BLaER1 treated with 17β-estradiol and CSF1 and Interleukin-3, amounts not matched to agents 10 nM and 100 nM (cell line): ENCODE measurements around the gene EPHB1.

ENCODE experiments used
- H3K27ac ChIP-seq, 11 experiments: shearing (Covaris generic); formaldehyde crosslinking; 2 replicates each; pipeline ENCODE4 v1.8.1; 2022
- H3K27me3 ChIP-seq, 11 experiments: shearing (Covaris generic); formaldehyde crosslinking; 2 replicates each; pipeline ENCODE4 v1.8.1; 2022
- H3K36me3 ChIP-seq, 11 experiments: shearing (Covaris generic); formaldehyde crosslinking; 2 replicates each; pipeline ENCODE4 v1.8.1; 2022
- H3K4me1 ChIP-seq, 10 experiments: shearing (Covaris generic); formaldehyde crosslinking; 2 replicates each; pipeline ENCODE4 v1.8.1; 2022
- H3K4me2 ChIP-seq, 11 experiments: shearing (Covaris generic); formaldehyde crosslinking; 2 replicates each; pipeline ENCODE4 v1.8.1; 2022
- H3K4me3 ChIP-seq, 10 experiments: shearing (Covaris generic); formaldehyde crosslinking; 2 replicates each; pipeline ENCODE4 v1.8.1; 2022
- H3K9ac ChIP-seq, 11 experiments: shearing (Covaris generic); formaldehyde crosslinking; 2 replicates each; pipeline ENCODE4 v1.8.1; 2022
- H3K9me3 ChIP-seq, 11 experiments: shearing (Covaris generic); formaldehyde crosslinking; replicated peaks in 1 of 11; 2 replicates each; pipeline ENCODE4 v1.8.1; 2022
- H4K20me1 ChIP-seq, 11 experiments: shearing (Covaris generic); formaldehyde crosslinking; 2 replicates each; pipeline ENCODE4 v1.8.1; 2022
- Cebpa-rat ChIP-seq, 11 experiments: shearing (Covaris generic); IDR thresholded peaks; 2 replicates each; pipeline ENCODE4 v1.8.1; 2022

The EPHB1 gene

DNA sequence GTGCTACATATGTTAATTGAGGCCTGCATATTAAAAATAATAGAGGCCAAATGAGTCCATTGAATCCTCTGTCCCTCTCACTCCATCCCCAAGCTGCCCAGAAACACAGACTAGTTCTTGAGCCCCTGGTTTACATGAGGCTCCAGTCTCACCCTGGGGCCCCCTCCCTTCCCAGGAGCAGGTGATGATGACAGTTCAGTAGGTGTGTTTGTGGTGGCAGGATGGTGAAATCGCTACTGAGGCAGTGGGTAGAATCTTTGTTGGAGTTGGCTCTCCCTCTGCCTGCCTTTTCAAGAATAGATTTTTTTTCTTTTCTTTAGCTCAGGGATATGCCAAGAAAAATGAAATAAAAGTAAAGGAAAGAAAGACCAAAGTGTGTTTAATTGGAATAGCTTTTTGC, 288.7 kb downstream of the EPHB1 start:
- Histone ChIP-seq H3K4me3 (no peak overlapping the region), H3K9me3 (no peaks in the 10 kb centered on the region), H3K4me2 (no peak overlapping the region), H3K36me3 (no peaks in the 10 kb centered on the region), H3K27me3 (no peaks in the 10 kb centered on the region), H3K4me1 (peaks cover 0 to 10% (median 0%) of the 10 kb centered on the region in 10 experiments; a peak in 4 of 20 replicates), H3K9ac (no peak overlapping the region), H4K20me1 (no peaks in the 10 kb centered on the region), H3K27ac (no peak overlapping the region)
- TF ChIP-seq Cebpa-rat (IDR thresholded peaks at IDR 0.05), result no peak

DNA sequence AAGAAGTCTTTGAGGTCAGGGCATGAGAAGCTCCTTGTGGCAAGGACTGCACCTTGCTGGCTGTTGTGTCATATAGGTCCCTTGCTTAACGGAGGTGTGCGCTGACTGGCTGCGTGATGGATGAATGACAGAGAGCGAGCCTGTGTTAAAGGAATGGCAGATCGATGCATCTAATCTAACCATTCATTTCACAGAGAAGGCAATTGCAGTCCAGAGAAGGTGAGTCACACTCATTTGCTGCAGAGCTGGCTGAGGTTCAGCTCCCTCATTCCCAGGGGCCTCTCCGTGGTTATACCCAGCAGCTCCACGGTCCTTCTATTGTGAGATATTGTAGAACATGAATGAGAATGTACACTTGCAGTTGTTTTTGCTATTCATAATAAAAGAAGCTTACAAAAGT, 289.3 kb downstream of the EPHB1 start:
- TF ChIP-seq Cebpa-rat (IDR thresholded peaks at IDR 0.05), result no peak
- Histone ChIP-seq H3K27me3 (peaks cover 0 to 2% (median 0%) of the 10 kb centered on the region in 11 experiments; a peak in 2 of 22 replicates), H3K4me2 (no peak overlapping the region), H3K27ac (no peak overlapping the region), H3K9ac (no peak overlapping the region), H4K20me1 (no peaks in the 10 kb centered on the region), H3K4me3 (no peak overlapping the region), H3K36me3 (no peaks in the 10 kb centered on the region), H3K4me1 (peaks cover 0 to 10% (median 0%) of the 10 kb centered on the region in 10 experiments; a peak in 4 of 20 replicates), H3K9me3 (no peaks in the 10 kb centered on the region)

DNA sequence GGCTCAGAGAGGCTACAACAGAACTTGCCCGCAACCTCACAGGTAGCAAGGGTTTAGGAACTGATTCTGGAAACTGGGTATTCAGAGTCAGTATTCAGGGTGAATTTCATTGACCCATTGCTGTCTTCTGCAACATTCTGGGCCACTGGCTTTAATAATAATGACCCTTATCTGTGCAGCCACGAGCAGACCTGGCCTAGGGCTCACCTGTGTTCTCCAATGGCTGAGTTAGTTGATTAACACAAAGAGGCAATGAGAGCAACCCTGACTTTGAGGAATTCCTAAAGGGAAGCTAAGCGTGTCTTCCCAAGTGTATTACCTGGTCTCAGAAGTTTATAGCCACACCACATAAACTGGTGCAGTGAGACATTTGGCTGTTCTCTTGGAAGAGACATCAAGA, 289.9 kb downstream of the EPHB1 start:
- no peak for TF ChIP-seq Cebpa-rat (IDR thresholded peaks at IDR 0.05)
- no peaks in the 10 kb centered on the region for H3K36me3 ChIP-seq
- H3K4me3 ChIP-seq, result no peak overlapping the region
- peaks cover 0 to 5% (median 2%) of the 10 kb centered on the region in 11 experiments; a peak in 7 of 22 replicates for H3K27me3 ChIP-seq
- H4K20me1 ChIP-seq, result no peaks in the 10 kb centered on the region
- no peaks in the 10 kb centered on the region for H3K9me3 ChIP-seq
- no peak overlapping the region for H3K27ac ChIP-seq
- H3K4me1 ChIP-seq, result peaks cover 0 to 10% (median 0%) of the 10 kb centered on the region in 10 experiments; a peak in 4 of 20 replicates
- no peak overlapping the region for H3K4me2 ChIP-seq
- no peak overlapping the region for H3K9ac ChIP-seq

DNA sequence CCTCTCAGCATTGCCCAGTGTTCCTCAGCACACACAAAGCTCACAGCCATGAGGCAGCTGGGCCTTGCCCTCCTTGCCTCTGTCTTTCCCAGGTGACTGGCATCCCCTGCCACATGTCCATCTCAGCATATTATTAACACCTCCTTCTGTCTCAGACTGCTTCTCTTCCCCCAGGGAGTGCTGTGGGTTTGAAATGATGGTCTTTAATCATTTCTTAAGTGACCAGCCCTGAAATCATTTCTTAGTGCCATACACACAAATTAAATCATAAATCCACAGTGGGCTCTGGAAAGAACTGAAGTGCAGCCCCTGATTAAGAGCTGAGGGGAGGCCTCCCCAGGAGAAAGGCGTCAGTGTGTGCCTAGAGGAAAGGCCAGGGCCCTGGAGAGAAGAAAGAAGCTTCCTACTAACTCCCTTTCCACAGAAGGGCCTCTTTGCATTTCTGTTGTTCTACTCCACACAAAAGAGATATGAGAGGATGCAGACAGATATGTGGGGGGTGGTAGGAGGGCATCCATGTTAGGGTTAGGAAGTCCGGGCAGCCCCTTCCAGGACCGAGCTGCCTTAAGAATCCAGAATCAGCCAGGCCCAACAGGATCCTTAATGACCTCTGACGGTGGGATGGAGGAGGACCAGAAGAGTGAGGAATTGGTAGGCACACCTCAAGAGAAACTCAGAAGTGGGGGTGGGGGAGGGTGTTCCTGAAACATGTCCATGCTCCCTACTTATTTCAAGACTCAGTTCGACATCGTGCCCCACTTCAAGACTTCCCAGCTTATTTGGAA, 290.8 kb downstream of the EPHB1 start:
- no peaks in the 10 kb centered on the region for H3K36me3 ChIP-seq
- H3K4me3 ChIP-seq, result no peak overlapping the region
- peaks cover 0 to 13% (median 3%) of the 10 kb centered on the region in 11 experiments; a peak in 8 of 22 replicates for H3K27me3 ChIP-seq
- no peak for TF ChIP-seq Cebpa-rat (IDR thresholded peaks at IDR 0.05)
- H3K27ac ChIP-seq, result no peak overlapping the region
- no peak overlapping the region for H3K9ac ChIP-seq
- no peak overlapping the region for H3K4me2 ChIP-seq
- no peaks in the 10 kb centered on the region for H3K9me3 ChIP-seq
- H4K20me1 ChIP-seq, result no peaks in the 10 kb centered on the region
- peaks cover 0 to 10% (median 0%) of the 10 kb centered on the region in 10 experiments; a peak in 4 of 20 replicates for H3K4me1 ChIP-seq

DNA sequence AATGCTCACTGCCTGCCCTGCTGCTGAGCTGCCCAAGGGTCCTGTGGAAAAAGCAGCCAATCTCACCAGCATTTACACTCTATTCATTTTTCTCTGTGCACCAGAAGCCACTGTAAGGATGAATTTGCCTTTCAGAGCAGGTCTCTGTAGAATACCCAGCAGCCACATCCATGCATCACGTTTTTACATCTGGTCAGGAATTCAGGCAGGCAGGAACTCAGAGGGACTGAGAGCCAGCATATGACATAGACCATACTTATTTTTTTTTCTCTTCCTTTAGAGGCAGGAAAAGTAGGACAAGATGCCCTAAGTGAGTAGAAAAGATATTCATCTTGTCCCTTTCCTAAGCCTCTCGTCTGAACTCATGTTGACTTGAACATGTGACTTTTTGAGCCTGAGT, 292.7 kb downstream of the EPHB1 start:
- H3K4me2 ChIP-seq, result no peak overlapping the region
- peaks cover 0 to 14% (median 3%) of the 10 kb centered on the region in 11 experiments; a peak in 8 of 22 replicates for H3K27me3 ChIP-seq
- TF ChIP-seq Cebpa-rat (IDR thresholded peaks at IDR 0.05), result no peak
- no peaks in the 10 kb centered on the region for H4K20me1 ChIP-seq
- H3K9ac ChIP-seq, result no peak overlapping the region
- H3K4me3 ChIP-seq, result no peak overlapping the region
- H3K4me1 ChIP-seq, result no peaks in the 10 kb centered on the region
- H3K27ac ChIP-seq, result no peak overlapping the region
- no peaks in the 10 kb centered on the region for H3K9me3 ChIP-seq
- H3K36me3 ChIP-seq, result no peaks in the 10 kb centered on the region

DNA sequence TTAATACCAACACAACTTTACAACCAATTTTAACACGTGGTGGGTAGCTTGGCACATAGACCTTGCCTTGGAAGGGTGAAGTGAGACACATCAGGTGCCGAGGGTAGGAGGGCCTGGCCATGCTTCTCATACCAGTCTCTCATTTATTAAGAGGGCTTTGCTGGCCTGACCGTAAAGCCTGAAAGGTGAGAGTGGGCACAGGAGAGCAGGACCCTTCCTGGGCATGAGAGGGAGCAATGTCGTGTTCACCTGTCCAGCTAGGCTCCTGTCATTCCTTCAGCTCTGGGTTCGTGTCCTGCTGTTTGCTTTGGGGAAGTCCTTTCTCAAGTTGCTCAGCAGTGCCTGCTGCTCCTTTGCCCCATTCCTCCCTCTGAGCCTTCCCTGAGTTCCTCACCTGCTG, 294.4 kb downstream of the EPHB1 start:
- Histone ChIP-seq H3K4me3 (no peak overlapping the region), H3K36me3 (no peaks in the 10 kb centered on the region), H3K9ac (no peak overlapping the region), H3K9me3 (no peaks in the 10 kb centered on the region), H3K4me2 (no peak overlapping the region), H3K27me3 (peaks cover 0 to 14% (median 3%) of the 10 kb centered on the region in 11 experiments; a peak in 8 of 22 replicates), H3K4me1 (no peaks in the 10 kb centered on the region), H4K20me1 (no peaks in the 10 kb centered on the region), H3K27ac (no peak overlapping the region)
- no peak for TF ChIP-seq Cebpa-rat (IDR thresholded peaks at IDR 0.05)

DNA sequence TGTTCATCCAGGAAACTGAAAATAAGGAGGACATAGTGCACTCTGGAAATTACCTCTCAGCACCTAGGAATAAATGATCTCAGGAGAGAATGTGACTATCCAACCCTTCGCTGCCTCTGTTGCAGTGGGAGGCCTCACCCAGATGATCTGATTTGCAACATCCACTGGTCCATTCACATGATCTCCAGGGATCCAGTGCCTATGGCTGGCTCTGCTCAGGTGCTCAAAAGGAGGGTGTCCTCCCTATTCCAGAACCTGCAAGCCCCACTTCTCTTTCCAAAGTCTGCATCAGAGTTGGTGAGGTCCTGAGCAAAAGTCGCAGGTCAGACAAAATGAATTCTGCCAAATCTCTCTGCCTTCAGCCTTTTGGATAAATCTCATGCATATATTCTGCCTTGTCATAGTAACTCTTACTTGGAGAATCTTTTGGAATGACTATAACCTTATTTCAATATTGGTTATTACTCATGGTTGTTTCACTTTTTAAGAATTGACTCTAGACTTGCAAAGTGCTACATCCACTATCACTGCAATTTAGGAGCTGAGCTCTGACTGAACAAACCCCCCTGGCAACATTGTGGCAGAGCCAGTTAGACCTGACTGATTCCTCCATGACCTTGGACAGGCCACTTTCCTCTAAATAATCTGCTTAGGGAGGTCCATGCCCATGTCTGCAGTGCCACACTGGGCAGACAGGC, 295.1 kb downstream of the EPHB1 start:
- Histone ChIP-seq H3K4me3 (no peak overlapping the region), H4K20me1 (no peaks in the 10 kb centered on the region), H3K4me2 (no peak overlapping the region), H3K9me3 (no peaks in the 10 kb centered on the region), H3K9ac (no peak overlapping the region), H3K27ac (no peak overlapping the region), H3K4me1 (no peaks in the 10 kb centered on the region), H3K36me3 (no peaks in the 10 kb centered on the region), H3K27me3 (peaks cover 0 to 14% (median 3%) of the 10 kb centered on the region in 11 experiments; a peak in 8 of 22 replicates)
- TF ChIP-seq Cebpa-rat (IDR thresholded peaks at IDR 0.05), result no peak

DNA sequence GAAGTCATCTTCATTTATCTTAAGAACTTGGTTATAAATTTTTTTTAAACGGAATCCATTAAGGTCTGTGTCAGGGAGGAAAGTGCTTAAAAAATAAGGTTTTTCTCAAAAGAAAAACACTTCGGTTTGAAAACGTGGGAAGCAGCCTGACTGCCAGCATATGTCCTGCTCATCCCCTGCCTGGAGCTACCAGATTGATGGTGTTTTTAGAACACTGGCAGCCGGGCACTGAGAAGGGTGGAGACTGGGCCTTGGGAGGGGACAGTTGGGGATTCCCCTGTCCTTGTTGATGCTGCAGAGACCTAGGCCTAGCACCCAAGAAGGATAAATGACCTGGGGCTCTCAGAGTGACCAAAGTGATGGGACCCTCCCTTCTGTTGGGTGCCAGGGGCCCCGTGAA, 296.9 kb downstream of the EPHB1 start:
- H3K4me2 ChIP-seq, result no peak overlapping the region
- peaks cover 0 to 14% (median 3%) of the 10 kb centered on the region in 11 experiments; a peak in 8 of 22 replicates for H3K27me3 ChIP-seq
- H3K9me3 ChIP-seq, result no peaks in the 10 kb centered on the region
- no peaks in the 10 kb centered on the region for H3K4me1 ChIP-seq
- H4K20me1 ChIP-seq, result no peaks in the 10 kb centered on the region
- no peaks in the 10 kb centered on the region for H3K36me3 ChIP-seq
- H3K4me3 ChIP-seq, result no peak overlapping the region
- TF ChIP-seq Cebpa-rat (IDR thresholded peaks at IDR 0.05), result no peak
- H3K27ac ChIP-seq, result no peak overlapping the region
- no peak overlapping the region for H3K9ac ChIP-seq

DNA sequence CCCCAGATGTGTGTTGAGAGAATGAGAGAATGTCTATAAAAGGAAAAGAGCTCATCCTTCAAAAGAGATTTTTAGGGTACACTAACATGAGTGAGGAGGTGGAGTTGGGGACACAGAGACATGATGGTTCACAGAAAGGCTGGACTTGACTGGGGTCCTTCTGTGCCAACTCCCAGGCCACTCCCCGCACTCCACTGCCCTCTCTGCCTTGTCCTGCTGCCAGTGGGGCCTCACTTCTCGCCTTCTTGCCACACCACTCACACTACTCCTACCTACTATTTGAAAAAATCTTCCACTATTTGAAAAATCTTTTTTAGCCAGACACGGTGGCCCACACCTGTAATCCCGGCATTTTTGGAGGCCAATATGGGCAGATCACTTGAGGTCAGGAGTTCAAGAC, 298.1 kb downstream of the EPHB1 start:
- Histone ChIP-seq H3K4me1 (no peaks in the 10 kb centered on the region), H3K9me3 (no peaks in the 10 kb centered on the region), H4K20me1 (no peaks in the 10 kb centered on the region), H3K27me3 (peaks cover 0 to 14% (median 3%) of the 10 kb centered on the region in 11 experiments; a peak in 8 of 22 replicates), H3K27ac (no peak overlapping the region), H3K36me3 (no peaks in the 10 kb centered on the region), H3K4me3 (no peak overlapping the region), H3K9ac (no peak overlapping the region), H3K4me2 (no peak overlapping the region)
- no peak for TF ChIP-seq Cebpa-rat (IDR thresholded peaks at IDR 0.05)
